Measurements from ENCODE around the gene GLB1L3. TPM values are rescaled to one million over a fixed set of nuclear protein-coding genes. Genes with fewer than 3 reads are reported as not detected.

The GLB1L3 gene
- total and polyA plus RNA-seq, 2 of the 4 experiments (the other 2 are of a cell fraction), result not detected

- WGBS, 2 experiments (ENCODE audit: extremely low coverage in 2 of 2, insufficient read length in 1 of 2), result 50% methylated on average over 2 of the region's 4 CpGs; no CpG with 5 or more reads in 1 of the 2 experiments
- no TSS peak for BruUV-seq (replicated peaks)
- H2BK120ac ChIP-seq (ENCODE audit: low read depth, low read length), result no peak overlapping the region
- H2BK20ac ChIP-seq (ENCODE audit: low read depth, low read length), result no peak overlapping the region
- dilution Hi-C loops (cut with HindIII; ENCODE audit: low sequenced_read_pairs, unreplicated experiment), result no loop called here
- ChIA-PET CTCF (no interaction called here), POLR2A (ENCODE audit: unreplicated experiment) (no interaction called here)
- H3K14ac ChIP-seq (replicated peaks; ENCODE audit: low read depth, low read length), result no peak overlapping the region
- intact Hi-C loops (cut with micrococcal nuclease), result no loop called here
- H2AK5ac ChIP-seq (ENCODE audit: low read depth, low read length), result no peak overlapping the region
- no peak for ATAC-seq (ENCODE audit: low read depth)
- H2AFZ ChIP-seq (replicated peaks; ENCODE audit: low read length, poor library complexity), result no peak overlapping the region
- H3K18ac ChIP-seq (ENCODE audit: low read depth, low read length), result no peak overlapping the region
- no peaks in the 10 kb centered on the region for H3K4me1 ChIP-seq (ENCODE audit: control insufficient read depth, insufficient read depth, low read length)
- no peaks in the 10 kb centered on the region for H3K36me3 ChIP-seq (ENCODE audit: control insufficient read depth, insufficient read depth, low read length)
- H3K27me3 ChIP-seq (ENCODE audit: control insufficient read depth, insufficient read depth, low read length), result no peaks in the 10 kb centered on the region
- H4K20me1 ChIP-seq (ENCODE audit: insufficient read depth, low read length), result no peaks in the 10 kb centered on the region
- H3K4me3 ChIP-seq (ENCODE audit: insufficient read depth, low read depth, low read length), result no peak overlapping the region
- H4K8ac ChIP-seq (ENCODE audit: low read depth in 2 of 2, low read length in 2 of 2), result no peak overlapping the region
- TF ChIP-seq ELK1 (IDR thresholded peaks at IDR 0.05; ENCODE audit: borderline replicate concordance, low read depth, low read length), result no peak
- no peak for TF ChIP-seq MAFK (IDR thresholded peaks at IDR 0.05; ENCODE audit: low read depth, low read length)
- no peak for TF ChIP-seq CEBPB (IDR thresholded peaks at IDR 0.05; ENCODE audit: low read depth, low read length)
- TF ChIP-seq USF2 (IDR thresholded peaks at IDR 0.05; ENCODE audit: low read depth, low read length), result no peak
- no peak for TF ChIP-seq MAZ (IDR thresholded peaks at IDR 0.05; ENCODE audit: borderline replicate concordance, low read depth, low read length)
- no peak for TF ChIP-seq RAD21 (IDR thresholded peaks at IDR 0.05; ENCODE audit: low read length)
- no peak overlapping the region for H2AK9ac ChIP-seq (replicated peaks; ENCODE audit: low read depth, low read length, poor library complexity)
- H3K4me2 ChIP-seq (ENCODE audit: low read depth, low read length), result no peak overlapping the region
- H3K9me1 ChIP-seq (ENCODE audit: insufficient read depth, low read length), result no peaks in the 10 kb centered on the region
- H3K27ac ChIP-seq (ENCODE audit: insufficient read depth, low read length), result no peak overlapping the region
- no peak overlapping the region for H3K4ac ChIP-seq (ENCODE audit: low read depth, low read length)
- no peak overlapping the region for H3K9ac ChIP-seq (ENCODE audit: low read depth, low read length)
- H3K23ac ChIP-seq (ENCODE audit: low read depth, low read length), result no peak overlapping the region
- no peak overlapping the region for H4K5ac ChIP-seq (ENCODE audit: low read depth, low read length)
- H4K91ac ChIP-seq (ENCODE audit: insufficient read depth, low read depth, low read length), result no peak overlapping the region
- no peak overlapping the region for H2BK15ac ChIP-seq (ENCODE audit: low read depth, low read length)
- no peaks in the 10 kb centered on the region for H3K79me1 ChIP-seq (ENCODE audit: low read depth in 1 of 2, low read length in 2 of 2)
- in situ Hi-C loops (cut with MboI; ENCODE audit: low sequenced_read_pairs), result no loop called here
- no peak for DNase-seq
- peaks cover 9% of the 10 kb centered on the region for H3K9me3 ChIP-seq (ENCODE audit: control insufficient read depth, insufficient read depth, low read length)
- H3K56ac ChIP-seq (ENCODE audit: extremely low read depth, insufficient read depth, low read length), result no peak overlapping the region
- no peak overlapping the region for H2BK5ac ChIP-seq (ENCODE audit: low read depth, low read length, poor library complexity, severe bottlenecking)
These were observed 63.6 kb downstream of the GLB1L3 start for GRCh38 chr11:134339756-134340155.

Measured in IMR-90 (cell line).